GM23338 (cell line): ENCODE results near the gene CCDC82. TPM values are rescaled to one million over a fixed set of nuclear protein-coding genes. Genes with fewer than 3 reads are reported as not detected.

Experiments used
- ATAC-seq: fragments of 200-7000 bp; cut with Tn5 transposase; 3 replicates; pipeline ENCODE4 v1.9.1; 2020
- DNase-seq: peaks from one replicate; pipeline ENCODE4 v3.0.0-alpha.2; 2015; ENCODE audit warnings: low spot score
- H2AFZ ChIP-seq: fragments of 200-600 bp; sonication (generic); 2 replicates; pipeline ENCODE4 v1.8.0; 2016; ENCODE audit warnings: antibody characterized with exemption, mild to moderate bottlenecking, moderate library complexity
- H3F3A ChIP-seq: fragments of 200-600 bp; sonication (generic); replicated peaks from 2 replicates; pipeline ENCODE4 v1.8.0; 2017; ENCODE audit warnings: antibody characterized with exemption, mixed run types, low read depth
- H3K27ac ChIP-seq: fragments of 200-600 bp; sonication (generic); 2 replicates; pipeline ENCODE4 v1.6.1; 2016; ENCODE audit warnings: low read depth
- H3K27me3 ChIP-seq: fragments of 200-600 bp; sonication (generic); 2 replicates; pipeline ENCODE4 v1.8.0; 2016; ENCODE audit warnings: mild to moderate bottlenecking, mixed run types, moderate library complexity; ENCODE audit not compliant: insufficient read depth
- H3K36me3 ChIP-seq: fragments of 200-600 bp; sonication (generic); 2 replicates; pipeline ENCODE4 v1.8.0; 2016; ENCODE audit warnings: mild to moderate bottlenecking; ENCODE audit not compliant: insufficient read depth
- H3K4me1 ChIP-seq: fragments of 200-600 bp; sonication (generic); 2 replicates; pipeline ENCODE4 v1.8.0; 2016; ENCODE audit warnings: mild to moderate bottlenecking, moderate library complexity; ENCODE audit not compliant: insufficient read depth
- H3K4me2 ChIP-seq: fragments of 200-600 bp; sonication (generic); 2 replicates; pipeline ENCODE4 v1.7.1; 2017; ENCODE audit warnings: mixed run types
- H3K4me3 ChIP-seq: fragments of 200-600 bp; sonication (generic); 2 replicates; pipeline ENCODE4 v1.6.1; 2016; ENCODE audit warnings: mixed run types
- H3K79me2 ChIP-seq: fragments of 200-600 bp; sonication (generic); replicated peaks from 2 replicates; pipeline ENCODE4 v1.8.0; 2017; ENCODE audit warnings: mild to moderate bottlenecking; ENCODE audit not compliant: insufficient read depth
- H3K9me2 ChIP-seq: fragments of 200-600 bp; sonication (generic); 2 replicates; pipeline ENCODE4 v1.8.0; 2017; ENCODE audit not compliant: insufficient read depth
- H4K20me1 ChIP-seq: fragments of 200-600 bp; sonication (generic); replicated peaks from 2 replicates; pipeline ENCODE4 v1.8.0; 2017; ENCODE audit warnings: mild to moderate bottlenecking; ENCODE audit not compliant: insufficient read depth
- H3K27ac Mint-ChIP-seq: 2 replicates; pipeline ENCODE4 v1.8.0; 2020; ENCODE audit warnings: inconsistent platforms, mild to moderate bottlenecking, moderate library complexity, mixed read lengths
- H3K27me3 Mint-ChIP-seq: 3 replicates; pipeline ENCODE4 v1.8.0; 2022; ENCODE audit warnings: low read depth, mild to moderate bottlenecking, moderate library complexity, mixed read lengths, inconsistent platforms; ENCODE audit not compliant: insufficient read depth, poor library complexity
- H3K36me3 Mint-ChIP-seq: 3 replicates; pipeline ENCODE4 v1.8.0; 2021; ENCODE audit warnings: low read depth, mild to moderate bottlenecking, inconsistent platforms, moderate library complexity, mixed read lengths
- H3K4me1 Mint-ChIP-seq: 3 replicates; pipeline ENCODE4 v1.8.0; 2020; ENCODE audit warnings: mild to moderate bottlenecking, inconsistent platforms, mixed read lengths
- H3K4me3 Mint-ChIP-seq: 3 replicates; pipeline ENCODE4 v1.8.0; 2021; ENCODE audit warnings: moderate library complexity, mild to moderate bottlenecking, inconsistent platforms, mixed read lengths
- H3K9me3 Mint-ChIP-seq: 3 replicates; pipeline ENCODE4 v1.8.0; 2020; ENCODE audit warnings: moderate library complexity, mild to moderate bottlenecking, inconsistent platforms, mixed read lengths
- CREB1 ChIP-seq: fragments of 250-450 bp; sonication (Bioruptor Pico); IDR thresholded peaks from 2 replicates; pipeline ENCODE4 v1.5.0; 2020; ENCODE audit warnings: low read depth, mild to moderate bottlenecking, moderate library complexity
- ETS1 ChIP-seq: IDR thresholded peaks from 2 replicates; pipeline ENCODE4 v1.6.1; 2016; ENCODE audit warnings: antibody characterized with exemption
- EZH2phosphoT487 ChIP-seq: fragments of 200-600 bp; sonication (generic); IDR thresholded peaks from one replicate; pipeline ENCODE4 v1.8.1; 2018; ENCODE audit warnings: antibody characterized with exemption; ENCODE audit not compliant: unreplicated experiment
- JUNB ChIP-seq: IDR thresholded peaks from one replicate; pipeline ENCODE4 v1.6.1; 2016; ENCODE audit warnings: antibody characterized with exemption; ENCODE audit not compliant: unreplicated experiment
- NANOG ChIP-seq: IDR thresholded peaks from 2 replicates; pipeline ENCODE4 v1.6.1; 2016; ENCODE audit warnings: antibody characterized with exemption, borderline replicate concordance
- POLR2AphosphoS5 ChIP-seq: IDR thresholded peaks from 2 replicates; pipeline ENCODE4 v1.6.1; 2016; ENCODE audit warnings: antibody characterized with exemption, low read depth
- REST ChIP-seq: IDR thresholded peaks from one replicate; pipeline ENCODE4 v1.6.1; 2018; ENCODE audit warnings: antibody characterized with exemption; ENCODE audit not compliant: unreplicated experiment
- STAT1 ChIP-seq: IDR thresholded peaks from one replicate; pipeline ENCODE4 v1.6.1; 2016; ENCODE audit warnings: antibody characterized with exemption; ENCODE audit not compliant: unreplicated experiment
- ZNF114 ChIP-seq: fragments of 250-450 bp; sonication (Bioruptor Pico); IDR thresholded peaks from 2 replicates; pipeline ENCODE4 v1.5.0; 2020; ENCODE audit warnings: mild to moderate bottlenecking, moderate library complexity
- ZNF331 ChIP-seq: fragments of 250-450 bp; sonication (Bioruptor Pico); IDR thresholded peaks from 2 replicates; pipeline ENCODE4 v1.5.0; 2020; ENCODE audit warnings: low read depth, mild to moderate bottlenecking, moderate library complexity
- ZNF462 ChIP-seq: fragments of 250-450 bp; sonication (Bioruptor Pico); IDR thresholded peaks from 2 replicates; pipeline ENCODE4 v1.5.0; 2020; ENCODE audit warnings: mild to moderate bottlenecking, moderate library complexity
- polyA plus RNA-seq: library from polyadenylated mRNA; unstranded; fragments of >200 nt; fragmentation: Nextera tagmentation; extraction: Ambion mirVana; gene quantifications from 2 replicates; pipeline ENCODE4 v1.2.1, GENCODE V29; 2016
- total RNA-seq: library from RNA; depleted of rRNA; stranded (reverse); fragments of >200 nt; shearing (Covaris generic); gene quantifications from 2 replicates; pipeline ENCODE4 v1.2.3, GENCODE V29; 2014

Gene CCDC82
- total and polyA plus RNA-seq, 2 experiments from 2014 or later: 15.7 to 45.8 TPM

GRCh38 chr11:96311120-96311568 is 78.6 kb downstream of the CCDC82 start (continued):
- TF ChIP-seq ZNF114 (CRISPR knock-in tag): no peak
- no peak for TF ChIP-seq STAT1
- no peak for TF ChIP-seq EZH2phosphoT487
- no peak for TF ChIP-seq POLR2AphosphoS5

GRCh38 chr11:96310236-96310635 is 79.5 kb downstream of the CCDC82 start:
- H3K27ac ChIP-seq: no peak overlapping the region
- H3K79me2 ChIP-seq: peaks cover 4% of the 10 kb centered on the region; the same call in 1 of the 2 replicates
- no peaks in the 10 kb centered on the region for H3K9me2 ChIP-seq
- no peaks in the 10 kb centered on the region for H3F3A ChIP-seq
- no peak overlapping the region for H3K27ac Mint-ChIP-seq
- no peak overlapping the region for H2AFZ ChIP-seq
- H3K27me3 ChIP-seq: no peaks in the 10 kb centered on the region
- no peaks in the 10 kb centered on the region for H3K27me3 Mint-ChIP-seq
- H3K4me2 ChIP-seq: no peak overlapping the region
- H3K9me3 Mint-ChIP-seq: no peaks in the 10 kb centered on the region
- no peak overlapping the region for H3K4me3 ChIP-seq
- ATAC-seq (no peak), DNase-seq (no peak)
- H3K36me3 ChIP-seq: no peaks in the 10 kb centered on the region
- peaks cover 53% of the 10 kb centered on the region for H3K4me1 Mint-ChIP-seq
- H3K36me3 Mint-ChIP-seq: no peaks in the 10 kb centered on the region
- TF ChIP-seq NANOG (no peak), STAT1 (no peak), ETS1 (no peak), ZNF462 (CRISPR knock-in tag) (no peak), ZNF114 (CRISPR knock-in tag) (no peak), JUNB (no peak), CREB1 (CRISPR knock-in tag) (no peak), EZH2phosphoT487 (no peak), ZNF331 (no peak), REST (no peak)
- no peak overlapping the region for H3K4me3 Mint-ChIP-seq
- peaks cover 58% of the 10 kb centered on the region for H3K4me1 ChIP-seq
- H4K20me1 ChIP-seq: no peaks in the 10 kb centered on the region
